MM.1S (cell line): Measurements from ENCODE around the gene TSPAN5.

ENCODE experiments used
- DNase-seq: peaks from one replicate; pipeline ENCODE4 v3.0.0-alpha.2; 2015
- H2AFZ ChIP-seq: fragments of 300-600 bp; sonication (generic); 2 replicates; pipeline ENCODE4 v1.6.0; 2016; ENCODE audit warnings: antibody characterized with exemption, low read length
- H3F3A ChIP-seq: fragments of 300-600 bp; sonication (generic); 2 replicates; pipeline ENCODE4 v1.6.1; 2016; ENCODE audit warnings: mild to moderate bottlenecking, antibody characterized with exemption, low read length, moderate library complexity, mixed read lengths; ENCODE audit not compliant: insufficient read depth
- H3K27ac ChIP-seq: fragments of 300-600 bp; sonication (generic); 2 replicates; pipeline ENCODE4 v1.5.1; 2016; ENCODE audit warnings: mild to moderate bottlenecking, low read length
- H3K27me3 ChIP-seq: fragments of 300-600 bp; sonication (generic); replicated peaks from 2 replicates; pipeline ENCODE4 v1.6.0; 2016; ENCODE audit warnings: low read length; ENCODE audit not compliant: insufficient read depth
- H3K36me3 ChIP-seq: fragments of 300-600 bp; sonication (generic); replicated peaks from 2 replicates; pipeline ENCODE4 v1.6.1; 2016; ENCODE audit warnings: mild to moderate bottlenecking, low read length, mixed read lengths; ENCODE audit not compliant: insufficient read depth
- H3K4me1 ChIP-seq: fragments of 300-600 bp; sonication (generic); 2 replicates; pipeline ENCODE4 v1.6.1; 2016; ENCODE audit warnings: low read length, mixed read lengths
- H3K4me2 ChIP-seq: fragments of 300-600 bp; sonication (generic); 2 replicates; pipeline ENCODE4 v1.6.0; 2016; ENCODE audit warnings: low read depth, low read length
- H3K4me3 ChIP-seq: fragments of 300-600 bp; sonication (generic); 2 replicates; pipeline ENCODE4 v1.5.1; 2016; ENCODE audit warnings: low read length, mixed read lengths
- H3K79me2 ChIP-seq: fragments of 300-600 bp; sonication (generic); 2 replicates; pipeline ENCODE4 v1.6.1; 2016; ENCODE audit warnings: mixed run types, low read length, mixed read lengths
- H3K9ac ChIP-seq: fragments of 300-600 bp; sonication (generic); 2 replicates; pipeline ENCODE4 v1.6.1; 2016; ENCODE audit warnings: low read length, mixed read lengths
- H3K9me2 ChIP-seq: fragments of 300-600 bp; sonication (generic); replicated peaks from 2 replicates; pipeline ENCODE4 v1.6.1; 2016; ENCODE audit warnings: mild to moderate bottlenecking, low read length, mixed read lengths; ENCODE audit not compliant: insufficient read depth
- H3K9me3 ChIP-seq: fragments of 300-600 bp; sonication (generic); replicated peaks from 2 replicates; pipeline ENCODE4 v1.6.1; 2016; ENCODE audit warnings: mild to moderate bottlenecking, low read length, mixed read lengths; ENCODE audit not compliant: insufficient read depth
- H4K20me1 ChIP-seq: fragments of 300-600 bp; sonication (generic); 2 replicates; pipeline ENCODE4 v1.6.1; 2016; ENCODE audit warnings: mild to moderate bottlenecking, low read length, moderate library complexity, mixed read lengths; ENCODE audit not compliant: insufficient read depth
- EZH2 ChIP-seq: fragments of 300-600 bp; sonication (generic); optimal IDR thresholded peaks from 2 replicates; pipeline ENCODE3; 2017; ENCODE audit warnings: low read depth, mild to moderate bottlenecking, antibody characterized with exemption, low read length, mixed read lengths
- EZH2phosphoT487 ChIP-seq: fragments of 300-600 bp; sonication (generic); IDR thresholded peaks from 2 replicates; pipeline ENCODE4 v1.6.1; 2018; ENCODE audit warnings: antibody characterized with exemption, low read length
- TF ChIP-seq, protein P1 (sequence below): fragments of 300-600 bp; sonication (generic); IDR thresholded peaks from 2 replicates; pipeline ENCODE4 v1.5.1; 2016; ENCODE audit warnings: antibody characterized with exemption, low read length, mixed read lengths

TSPAN5 gene

DNA sequence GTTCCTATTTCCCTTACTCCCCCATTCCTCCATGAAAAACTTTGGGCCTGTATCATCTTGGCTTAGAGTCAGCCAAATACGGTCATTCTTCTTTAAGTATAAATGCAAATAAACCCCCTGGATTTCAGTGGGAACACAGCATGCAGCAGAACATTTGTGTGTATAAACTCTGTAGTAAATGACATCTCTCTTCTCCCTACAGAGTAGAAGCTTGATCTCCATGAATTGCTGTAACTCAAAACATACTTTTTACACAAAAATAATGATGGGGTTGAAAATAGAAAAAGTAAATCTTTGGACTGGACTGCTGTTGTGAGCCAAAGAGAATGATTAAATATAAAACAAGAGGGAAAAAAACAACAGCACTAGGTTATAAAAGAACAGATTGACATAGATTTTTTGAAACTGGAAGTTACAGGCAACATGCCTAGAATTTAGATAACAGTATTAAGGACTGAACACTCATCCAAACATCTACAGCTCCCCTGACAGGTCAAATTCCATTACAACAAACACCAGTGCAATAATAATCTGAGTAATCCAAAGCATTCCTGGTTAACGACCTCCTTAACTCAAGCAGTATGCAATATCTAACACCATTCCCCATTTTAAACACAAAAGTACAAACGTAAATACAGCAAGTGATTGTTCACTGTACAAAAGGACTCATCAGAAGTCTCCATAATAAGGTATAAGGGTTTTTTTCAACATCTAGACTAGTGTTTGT lies 30.7 kb downstream of the TSPAN5 start:
- Histone ChIP-seq H3K9ac (no peak overlapping the region), H3K4me1 (no peaks in the 10 kb centered on the region), H3K79me2 (peaks cover 7% of the 10 kb centered on the region; the same call in 1 of the 2 replicates)

DNA sequence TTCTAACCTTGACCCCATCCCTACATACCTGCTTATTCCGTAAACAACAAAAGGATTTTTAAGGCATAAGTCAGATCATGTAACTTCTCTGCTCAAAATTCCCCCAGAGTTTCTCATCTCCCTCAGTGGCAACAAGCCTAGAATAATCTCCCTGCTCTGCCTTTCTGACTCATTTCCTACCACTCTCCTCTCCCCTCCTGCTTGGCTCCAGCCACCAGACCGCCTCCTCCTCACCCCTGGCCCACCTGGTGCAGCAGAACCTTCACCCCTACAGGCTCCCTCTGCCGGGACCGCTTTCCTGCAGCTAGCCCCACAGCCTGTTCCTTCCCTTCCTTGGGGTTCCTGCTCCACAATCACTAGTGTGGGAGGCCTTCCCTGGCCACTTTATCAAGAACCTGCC lies 32.1 kb downstream of the TSPAN5 start:
- Histone ChIP-seq H3K9me3 (no peaks in the 10 kb centered on the region), H4K20me1 (no peaks in the 10 kb centered on the region), H3K4me1 (no peaks in the 10 kb centered on the region), H2AFZ (no peak overlapping the region), H3K27ac (no peak overlapping the region), H3K36me3 (no peaks in the 10 kb centered on the region), H3K4me2 (no peak overlapping the region), H3K9ac (no peak overlapping the region), H3K9me2 (no peaks in the 10 kb centered on the region), H3K27me3 (no peaks in the 10 kb centered on the region), H3F3A (no peaks in the 10 kb centered on the region), H3K79me2 (no peaks in the 10 kb centered on the region), H3K4me3 (no peak overlapping the region)
- DNase-seq, result no peak
- TF ChIP-seq, protein P1, sequence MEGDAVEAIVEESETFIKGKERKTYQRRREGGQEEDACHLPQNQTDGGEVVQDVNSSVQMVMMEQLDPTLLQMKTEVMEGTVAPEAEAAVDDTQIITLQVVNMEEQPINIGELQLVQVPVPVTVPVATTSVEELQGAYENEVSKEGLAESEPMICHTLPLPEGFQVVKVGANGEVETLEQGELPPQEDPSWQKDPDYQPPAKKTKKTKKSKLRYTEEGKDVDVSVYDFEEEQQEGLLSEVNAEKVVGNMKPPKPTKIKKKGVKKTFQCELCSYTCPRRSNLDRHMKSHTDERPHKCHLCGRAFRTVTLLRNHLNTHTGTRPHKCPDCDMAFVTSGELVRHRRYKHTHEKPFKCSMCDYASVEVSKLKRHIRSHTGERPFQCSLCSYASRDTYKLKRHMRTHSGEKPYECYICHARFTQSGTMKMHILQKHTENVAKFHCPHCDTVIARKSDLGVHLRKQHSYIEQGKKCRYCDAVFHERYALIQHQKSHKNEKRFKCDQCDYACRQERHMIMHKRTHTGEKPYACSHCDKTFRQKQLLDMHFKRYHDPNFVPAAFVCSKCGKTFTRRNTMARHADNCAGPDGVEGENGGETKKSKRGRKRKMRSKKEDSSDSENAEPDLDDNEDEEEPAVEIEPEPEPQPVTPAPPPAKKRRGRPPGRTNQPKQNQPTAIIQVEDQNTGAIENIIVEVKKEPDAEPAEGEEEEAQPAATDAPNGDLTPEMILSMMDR, result no peak
- TF ChIP-seq EZH2phosphoT487 (no peak), EZH2 (no peak)

More for the DNA sequence above, 30.7 kb downstream of the TSPAN5 start:
- TF ChIP-seq, protein P1, result no peak
- TF ChIP-seq EZH2phosphoT487, result no peak
- TF ChIP-seq EZH2, result no peak
- no peaks in the 10 kb centered on the region for H3K9me3 ChIP-seq
- DNase-seq, result no peak
- H3F3A ChIP-seq, result no peaks in the 10 kb centered on the region
- no peak overlapping the region for H2AFZ ChIP-seq
- H3K4me2 ChIP-seq, result no peak overlapping the region
- H3K36me3 ChIP-seq, result no peaks in the 10 kb centered on the region
- no peaks in the 10 kb centered on the region for H4K20me1 ChIP-seq
- H3K27me3 ChIP-seq, result no peaks in the 10 kb centered on the region
- H3K4me3 ChIP-seq, result no peak overlapping the region
- H3K9me2 ChIP-seq, result no peaks in the 10 kb centered on the region
- H3K27ac ChIP-seq, result no peak overlapping the region

DNA sequence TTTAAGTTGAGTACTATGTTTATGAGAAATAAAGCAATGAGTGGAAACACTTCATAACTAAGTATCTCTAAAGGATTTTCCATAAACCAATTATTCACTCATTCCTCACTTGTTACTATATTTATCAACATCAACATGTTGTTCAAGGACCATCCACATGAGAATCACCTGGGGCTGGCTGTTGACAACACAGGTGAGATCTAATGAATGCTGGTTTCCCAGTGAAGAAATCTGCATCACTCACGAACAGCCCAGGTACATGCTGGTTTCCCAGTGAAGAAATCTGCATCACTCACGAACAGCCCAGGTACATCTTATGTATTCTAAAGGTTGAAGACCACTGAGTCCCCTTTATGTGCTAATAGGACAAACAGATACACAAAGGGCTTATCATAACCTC lies 32.5 kb downstream of the TSPAN5 start:
- H3K4me3 ChIP-seq, result no peak overlapping the region
- H3K79me2 ChIP-seq, result no peaks in the 10 kb centered on the region
- H3K9ac ChIP-seq, result no peak overlapping the region
- no peak overlapping the region for H3K4me2 ChIP-seq
- no peaks in the 10 kb centered on the region for H3K9me3 ChIP-seq
- no peaks in the 10 kb centered on the region for H3K9me2 ChIP-seq
- H2AFZ ChIP-seq, result no peak overlapping the region
- TF ChIP-seq, protein P1, result no peak
- no peak for TF ChIP-seq EZH2phosphoT487
- no peak for TF ChIP-seq EZH2
- H3K27ac ChIP-seq, result no peak overlapping the region
- H4K20me1 ChIP-seq, result no peaks in the 10 kb centered on the region
- no peaks in the 10 kb centered on the region for H3K4me1 ChIP-seq
- H3F3A ChIP-seq, result no peaks in the 10 kb centered on the region
- H3K27me3 ChIP-seq, result no peaks in the 10 kb centered on the region
- DNase-seq, result no peak
- no peaks in the 10 kb centered on the region for H3K36me3 ChIP-seq
